GM12864 (cell line): ENCODE results near the gene KRTAP27-1.

Experiments used
- DNase-seq: peaks from one replicate; pipeline ENCODE4 v3.0.0-alpha.2; 2011; ENCODE audit warnings: low read depth
- H3K4me3 ChIP-seq: 2 replicates; pipeline ENCODE4 v1.5.1; 2011; ENCODE audit warnings: mild to moderate bottlenecking, low read depth, low read length, control low read depth
- CTCF ChIP-seq: IDR thresholded peaks from 2 replicates; pipeline ENCODE4 v1.5.1; 2011; ENCODE audit warnings: low read depth, mild to moderate bottlenecking, moderate library complexity, low read length, control low read depth, inconsistent platforms; ENCODE audit errors: missing control alignments

Gene KRTAP27-1

GRCh38 chr21:30333736-30334135 is 3.8 kb downstream of the KRTAP27-1 start:
- DNase-seq: no peak
- H3K4me3 ChIP-seq: no peak overlapping the region
- TF ChIP-seq CTCF: no peak

- no peak overlapping the region for H3K4me3 ChIP-seq
- TF ChIP-seq CTCF: no peak
- DNase-seq: no peak
Measured at GRCh38 chr21:30332681-30333080, 4.8 kb downstream of the KRTAP27-1 start.

- H3K4me3 ChIP-seq: no peak overlapping the region
- no peak for TF ChIP-seq CTCF
- no peak for DNase-seq
Measured at GRCh38 chr21:30329203-30329875, 8.2 kb downstream of the KRTAP27-1 start.

- H3K4me3 ChIP-seq: no peak overlapping the region
- no peak for TF ChIP-seq CTCF
- DNase-seq: no peak
Measured at GRCh38 chr21:30326390-30326789, 11.1 kb downstream of the KRTAP27-1 start.

- no peak for DNase-seq
- no peak within 1 kb of the TSS for H3K4me3 ChIP-seq
- TF ChIP-seq CTCF: no peak
Measured at GRCh38 chr21:30320215-30320614, 17.3 kb downstream of the KRTAP27-1 start, which contains the start of gene KRTAP26-1. Gene KRTAP26-1, minus strand, starts transcription at chr21:30320315. Its CDS starts 280 bp downstream, at chr21:30320035.

GRCh38 chr21:30315701-30316100 is 21.8 kb downstream of the KRTAP27-1 start:
- H3K4me3 ChIP-seq: no peak overlapping the region
- DNase-seq: no peak
- TF ChIP-seq CTCF: no peak

GRCh38 chr21:30306884-30307283 is 30.6 kb downstream of the KRTAP27-1 start:
- no peak for DNase-seq
- TF ChIP-seq CTCF: no peak
- H3K4me3 ChIP-seq: no peak overlapping the region
